SJCRH30 (cell line): Measurements from ENCODE around the gene VAMP7. TPM values are rescaled to one million over a fixed set of nuclear protein-coding genes. Genes with fewer than 3 reads are reported as not detected.
"Not testable (repeated sequence)": the region's sequence is repeated elsewhere in the genome, so short reads cannot be mapped to it uniquely, and the experiment has no call there.

Experiments
- DNase-seq, 2 experiments: peaks; one replicate each; pipeline ENCODE4 v3.0.0-alpha.2; 2015 to 2020
- H3K27ac ChIP-seq: fragments of 250-450 bp; sonication (Bioruptor Pico); 2 replicates; pipeline ENCODE4 v1.5.1; 2020; ENCODE audit warnings: mild to moderate bottlenecking, moderate library complexity
- H3K27me3 ChIP-seq: fragments of 250-450 bp; sonication (Bioruptor Pico); 2 replicates; pipeline ENCODE4 v1.5.1; 2020; ENCODE audit warnings: mild to moderate bottlenecking, moderate library complexity
- H3K36me3 ChIP-seq: fragments of 250-450 bp; sonication (Bioruptor Pico); 2 replicates; pipeline ENCODE4 v1.5.1; 2020; ENCODE audit warnings: mild to moderate bottlenecking, moderate library complexity
- H3K4me1 ChIP-seq: fragments of 250-450 bp; sonication (Bioruptor Pico); 2 replicates; pipeline ENCODE4 v1.5.1; 2020; ENCODE audit warnings: mild to moderate bottlenecking, moderate library complexity
- H3K4me3 ChIP-seq: fragments of 250-450 bp; sonication (Bioruptor Pico); 2 replicates; pipeline ENCODE4 v1.5.1; 2020; ENCODE audit warnings: mild to moderate bottlenecking, moderate library complexity
- H3K9me3 ChIP-seq: fragments of 250-450 bp; sonication (Bioruptor Pico); replicated peaks from 2 replicates; pipeline ENCODE4 v1.5.1; 2020; ENCODE audit warnings: mild to moderate bottlenecking, moderate library complexity
- total RNA-seq: library from RNA; depleted of rRNA; stranded (reverse); fragments of >200 nt; shearing (Covaris generic); gene quantifications from 2 replicates; pipeline ENCODE4 v1.2.3, GENCODE V29; 2014

VAMP7 gene
- total RNA-seq, 1 experiment from 2014 or later, result 34.4 TPM

DNA sequence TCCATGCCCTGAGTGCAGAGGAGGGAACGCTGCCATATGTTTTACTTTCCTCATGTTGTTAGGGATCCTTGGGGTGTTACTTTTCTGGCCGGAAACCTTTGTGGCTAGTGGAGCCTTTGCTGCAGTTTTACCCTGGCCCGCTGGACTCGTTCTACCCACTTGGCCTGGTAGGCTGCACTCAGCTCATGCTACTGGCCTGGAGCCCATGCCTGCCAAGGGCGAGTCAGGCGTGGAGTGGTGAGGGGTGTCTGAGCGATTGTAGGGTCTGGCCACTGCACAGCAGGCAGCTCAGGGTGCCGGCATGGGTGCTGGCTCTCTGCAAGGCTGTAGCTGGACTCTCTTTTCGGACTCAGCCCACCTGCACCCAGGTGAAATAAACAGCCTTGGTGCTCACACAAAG is 75.0 kb downstream of the VAMP7 start:
- no peak overlapping the region for H3K4me3 ChIP-seq
- no peaks in the 10 kb centered on the region for H3K27me3 ChIP-seq
- H3K27ac ChIP-seq, result no peak overlapping the region
- H3K36me3 ChIP-seq, result no peaks in the 10 kb centered on the region
- H3K4me1 ChIP-seq, result no peaks in the 10 kb centered on the region
- DNase-seq, result no peak
- no peaks in the 10 kb centered on the region for H3K9me3 ChIP-seq

DNA sequence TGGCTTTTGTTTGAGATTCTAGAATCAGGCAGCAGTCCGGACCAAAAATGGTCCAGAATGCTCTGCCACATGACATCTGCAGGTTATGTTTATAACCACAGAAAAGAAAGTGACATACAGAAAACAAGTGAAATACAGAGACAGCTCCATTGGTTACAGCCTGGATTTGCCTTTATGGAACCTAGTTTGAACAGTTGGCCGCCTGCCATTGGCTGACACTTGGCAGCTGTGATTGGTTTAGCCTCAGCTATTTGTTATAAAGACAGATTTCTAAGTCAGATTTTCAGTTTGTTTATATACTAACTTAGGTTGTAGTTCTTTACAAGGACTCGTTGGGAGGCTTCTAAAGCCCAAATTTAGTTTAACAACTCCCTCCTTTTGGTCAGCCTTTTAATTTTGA is 75.5 kb downstream of the VAMP7 start:
- no peak for DNase-seq
- no peaks in the 10 kb centered on the region for H3K4me1 ChIP-seq
- no peaks in the 10 kb centered on the region for H3K36me3 ChIP-seq
- H3K27me3 ChIP-seq, result no peaks in the 10 kb centered on the region
- H3K27ac ChIP-seq, result no peak overlapping the region
- no peaks in the 10 kb centered on the region for H3K9me3 ChIP-seq
- H3K4me3 ChIP-seq, result no peak overlapping the region

GRCh38 chrX:155957843-155958242 is 76.7 kb downstream of the VAMP7 start:
- Histone ChIP-seq H3K4me3 (no peak overlapping the region), H3K36me3 (no peaks in the 10 kb centered on the region), H3K27ac (no peak overlapping the region), H3K4me1 (no peaks in the 10 kb centered on the region), H3K27me3 (no peaks in the 10 kb centered on the region), H3K9me3 (no peaks in the 10 kb centered on the region)
- DNase-seq, result no peak

DNA sequence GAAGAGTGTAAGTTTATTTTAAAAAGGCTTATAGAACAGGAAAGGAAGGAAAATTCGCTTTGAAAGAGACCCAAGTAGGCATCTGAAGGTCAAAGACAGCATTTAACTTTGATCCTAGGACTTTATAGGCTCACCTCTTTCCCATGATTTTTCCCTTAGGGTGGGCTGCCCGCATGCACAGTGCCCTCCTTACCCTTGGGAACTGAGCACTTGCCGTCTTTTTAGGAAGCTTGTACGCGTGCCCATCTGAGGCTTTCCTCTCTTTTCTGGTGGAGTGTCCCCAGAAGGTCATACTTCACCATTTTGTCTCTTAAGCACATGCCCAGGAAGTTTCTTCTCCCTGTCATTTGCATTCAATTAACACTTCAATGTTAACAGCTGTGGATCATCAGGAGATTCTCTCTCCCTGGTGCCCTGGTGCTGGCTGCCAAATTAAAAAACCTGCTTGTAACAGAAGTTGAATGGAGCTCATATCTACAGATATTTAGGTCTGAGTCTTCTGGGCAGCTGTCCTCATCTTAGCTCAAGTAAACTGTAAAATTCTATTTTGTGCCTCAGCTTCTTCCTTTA is 78.0 kb downstream of the VAMP7 start:
- DNase-seq, result no peak
- H3K36me3 ChIP-seq, result no peaks in the 10 kb centered on the region
- H3K4me3 ChIP-seq, result no peak overlapping the region
- H3K4me1 ChIP-seq, result no peaks in the 10 kb centered on the region
- H3K9me3 ChIP-seq, result no peaks in the 10 kb centered on the region
- no peak overlapping the region for H3K27ac ChIP-seq
- H3K27me3 ChIP-seq, result no peaks in the 10 kb centered on the region

DNA sequence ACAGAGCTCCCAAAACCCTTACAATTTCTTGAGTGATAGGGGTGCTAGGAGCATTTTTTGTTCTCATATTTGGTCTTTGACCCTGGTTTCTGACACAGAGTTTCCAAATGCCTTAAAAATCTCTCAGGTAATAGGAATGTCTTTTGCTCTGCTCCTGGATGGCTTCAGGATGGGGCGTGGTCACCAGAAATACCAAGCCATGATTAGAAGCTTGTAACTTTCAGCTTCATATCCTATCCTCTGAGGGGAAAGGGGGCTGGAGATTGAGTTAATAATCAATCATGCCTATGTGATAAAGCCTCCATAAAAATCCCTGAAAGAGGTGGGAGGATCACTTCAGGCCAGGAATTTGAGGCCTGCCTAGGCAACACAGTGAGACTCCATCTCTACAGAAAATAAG is 81.8 kb downstream of the VAMP7 start:
- Histone ChIP-seq H3K4me1 (no peaks in the 10 kb centered on the region), H3K27me3 (no peaks in the 10 kb centered on the region), H3K4me3 (no peak overlapping the region), H3K36me3 (no peaks in the 10 kb centered on the region), H3K27ac (no peak overlapping the region), H3K9me3 (no peaks in the 10 kb centered on the region)
- DNase-seq, result no peak

GRCh38 chrX:155966876-155967275 is 85.7 kb downstream of the VAMP7 start:
- no peaks in the 10 kb centered on the region for H3K4me1 ChIP-seq
- no peak overlapping the region for H3K4me3 ChIP-seq
- no peak overlapping the region for H3K27ac ChIP-seq
- H3K9me3 ChIP-seq, result no peaks in the 10 kb centered on the region
- peak; percentile 14 to 46 for DNase-seq
- H3K36me3 ChIP-seq, result no peaks in the 10 kb centered on the region
- H3K27me3 ChIP-seq, result no peaks in the 10 kb centered on the region

- H3K27ac ChIP-seq, result no peak overlapping the region
Observed at GRCh38 chrX:155967653-155968325, 86.6 kb downstream of the VAMP7 start.

DNA sequence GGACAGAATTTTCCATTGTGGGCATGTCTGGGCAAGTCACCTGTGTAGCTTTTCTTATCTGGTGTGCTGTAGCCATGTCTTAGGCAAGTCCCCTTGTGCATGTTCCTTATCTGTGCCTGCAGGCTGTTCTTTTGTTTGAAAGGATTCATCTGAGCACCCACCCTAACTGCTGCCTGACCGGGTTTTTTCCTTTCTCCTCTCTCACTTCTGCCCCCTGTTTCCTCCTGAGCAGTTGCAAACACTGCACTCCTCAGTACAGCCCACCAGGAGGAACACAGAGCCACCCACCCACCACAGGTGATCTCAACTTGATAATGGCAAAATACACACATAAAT is 87.1 kb downstream of the VAMP7 start:
- no peaks in the 10 kb centered on the region for H3K4me1 ChIP-seq
- no peaks in the 10 kb centered on the region for H3K27me3 ChIP-seq
- no peak overlapping the region for H3K27ac ChIP-seq
- H3K4me3 ChIP-seq, result no peak overlapping the region
- no peaks in the 10 kb centered on the region for H3K9me3 ChIP-seq
- no peaks in the 10 kb centered on the region for H3K36me3 ChIP-seq
- no peak for DNase-seq

More at GRCh38 chrX:155967653-155968325, 86.6 kb downstream of the VAMP7 start:
- no peaks in the 10 kb centered on the region for H3K4me1 ChIP-seq
- no peak for DNase-seq
- H3K36me3 ChIP-seq, result no peaks in the 10 kb centered on the region
- no peaks in the 10 kb centered on the region for H3K27me3 ChIP-seq
- H3K4me3 ChIP-seq, result no peak overlapping the region
- H3K9me3 ChIP-seq, result no peaks in the 10 kb centered on the region

DNA sequence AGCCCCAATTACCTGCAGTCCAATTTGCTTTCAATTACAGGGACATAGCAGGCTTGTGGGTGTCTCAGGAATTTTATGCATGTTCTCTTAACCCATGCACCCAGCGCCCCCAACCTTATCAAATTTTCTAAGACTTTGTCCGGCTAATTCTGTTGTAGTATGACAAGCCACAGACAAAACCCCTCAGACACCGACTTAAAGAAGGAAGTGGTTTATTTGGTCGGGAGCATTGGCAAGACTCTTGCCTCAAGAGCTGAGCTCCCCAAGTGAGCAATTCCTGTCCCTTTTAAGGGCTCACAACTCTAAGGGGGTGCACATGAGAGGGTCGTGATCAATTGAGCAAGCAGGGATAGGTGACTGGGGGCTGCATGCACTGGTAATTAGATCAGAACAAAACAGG is 87.6 kb downstream of the VAMP7 start:
- no peaks in the 10 kb centered on the region for H3K9me3 ChIP-seq
- H3K4me3 ChIP-seq, result no peak overlapping the region
- H3K27me3 ChIP-seq, result no peaks in the 10 kb centered on the region
- no peaks in the 10 kb centered on the region for H3K36me3 ChIP-seq
- H3K4me1 ChIP-seq, result no peaks in the 10 kb centered on the region
- H3K27ac ChIP-seq, result no peak overlapping the region
- no peak for DNase-seq

- H3K27ac ChIP-seq, H3K4me1 ChIP-seq, H3K36me3 ChIP-seq, H3K9me3 ChIP-seq, H3K4me3 ChIP-seq, H3K27me3 ChIP-seq: not testable (repeated sequence)
- peak in 1 of 2 experiments; percentile 2 for DNase-seq
Observed at GRCh38 chrX:155971658-155972057, 90.5 kb downstream of the VAMP7 start.

GRCh38 chrX:155972241-155972640 is 91.1 kb downstream of the VAMP7 start:
- not testable (repeated sequence) for H3K36me3 ChIP-seq, H3K4me1 ChIP-seq, H3K27me3 ChIP-seq, H3K9me3 ChIP-seq, H3K27ac ChIP-seq, DNase-seq, H3K4me3 ChIP-seq

- DNase-seq, result no peak
- Histone ChIP-seq H3K36me3 (no peaks in the 10 kb centered on the region), H3K9me3 (no peaks in the 10 kb centered on the region), H3K27me3 (no peaks in the 10 kb centered on the region), H3K27ac (no peak overlapping the region), H3K4me3 (no peak overlapping the region), H3K4me1 (no peaks in the 10 kb centered on the region)
Observed at GRCh38 chrX:155983326-155983725, 102.2 kb downstream of the VAMP7 start.

DNA sequence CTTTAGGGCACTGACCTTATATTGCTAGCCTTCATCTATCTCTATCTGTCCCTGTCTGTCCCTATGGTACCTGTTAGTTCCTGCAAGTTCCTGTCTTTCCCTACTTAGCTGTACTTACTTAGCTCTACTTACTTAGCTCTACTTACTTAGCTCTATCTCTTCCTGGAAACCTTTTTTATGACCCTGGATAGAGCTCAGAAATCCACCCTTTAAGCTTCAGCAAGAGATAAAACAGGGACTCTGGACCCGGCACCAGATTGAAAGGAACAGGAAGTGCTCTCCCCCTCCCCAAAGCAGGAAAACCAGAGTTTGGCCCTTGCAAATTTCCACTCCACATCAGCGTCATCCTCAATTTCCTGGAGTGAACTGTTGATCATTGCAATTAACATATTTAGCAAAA is 104.1 kb downstream of the VAMP7 start:
- Histone ChIP-seq H3K4me3 (no peak overlapping the region), H3K4me1 (no peaks in the 10 kb centered on the region), H3K27me3 (no peaks in the 10 kb centered on the region), H3K9me3 (no peaks in the 10 kb centered on the region), H3K27ac (no peak overlapping the region), H3K36me3 (no peaks in the 10 kb centered on the region)
- DNase-seq, result no peak

DNA sequence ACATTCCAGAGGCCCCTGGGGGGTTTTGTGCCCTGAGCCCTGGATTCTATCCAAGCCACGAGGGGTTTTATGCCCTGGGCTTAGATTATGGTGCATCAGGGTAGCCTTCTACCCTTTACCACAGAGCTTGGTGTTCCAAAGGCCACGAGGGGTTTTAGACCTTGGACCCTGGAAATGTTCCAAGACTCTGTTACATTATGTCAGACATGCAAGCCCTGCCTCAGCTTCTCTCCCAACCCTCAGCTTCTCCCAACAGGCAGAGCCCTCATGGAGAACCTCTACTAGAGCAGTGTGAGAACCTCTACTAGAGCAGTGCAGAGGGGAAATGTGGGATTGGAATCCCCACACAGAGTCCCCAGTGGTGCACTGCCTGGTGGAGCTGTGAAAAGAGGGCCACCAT is 105.8 kb downstream of the VAMP7 start:
- not testable (repeated sequence) for H3K27me3 ChIP-seq, H3K4me1 ChIP-seq, DNase-seq, H3K4me3 ChIP-seq, H3K36me3 ChIP-seq, H3K9me3 ChIP-seq, H3K27ac ChIP-seq

- Histone ChIP-seq H3K4me1 (no peaks in the 10 kb centered on the region), H3K36me3 (no peaks in the 10 kb centered on the region), H3K4me3 (no peak overlapping the region), H3K27me3 (no peaks in the 10 kb centered on the region), H3K9me3 (no peaks in the 10 kb centered on the region), H3K27ac (no peak overlapping the region)
- DNase-seq, result no peak
Observed at GRCh38 chrX:155988859-155989258, 107.7 kb downstream of the VAMP7 start.
